Measurements from ENCODE around the gene PIP4K2A.

- no peak for TF ChIP-seq CTCF (conservative IDR thresholded peaks at IDR 0.05; ENCODE audit: low read depth in 2 of 2)
- TF ChIP-seq REST (IDR thresholded peaks at IDR 0.05; ENCODE audit: unreplicated experiment), result no peak
- TF ChIP-seq EZH2 (IDR thresholded peaks at IDR 0.05; ENCODE audit: low read depth, unreplicated experiment), result no peak
These were observed 75.5 kb downstream of the PIP4K2A start for GRCh38 chr10:22638863-22639262.
